Epithelial cell of proximal tubule (primary cell): ENCODE measurements around the gene COMT. TPM values are rescaled to one million over a fixed set of nuclear protein-coding genes. Genes with fewer than 3 reads are reported as not detected.

ENCODE experiments used
- DNase-seq: peaks from one replicate; pipeline ENCODE4 v3.0.0-alpha.2; 2011; ENCODE audit warnings: low read depth
- H3K4me3 ChIP-seq: 2 replicates; pipeline ENCODE4 v1.5.1; 2011; ENCODE audit warnings: low read depth, mild to moderate bottlenecking, low read length
- total RNA-seq: library from RNA; depleted of rRNA; stranded (reverse); fragments of >200 nt; gene quantifications from 2 replicates; pipeline ENCODE4 v1.2.3, GENCODE V29; 2015
- TF ChIP-seq, protein P1 (sequence below): conservative IDR thresholded peaks from 2 replicates; pipeline ENCODE4 v1.5.1; 2012; ENCODE audit warnings: low read depth, mild to moderate bottlenecking, low read length

The COMT gene
- total RNA-seq, 1 donor from 2014 or later, result 272 TPM

DNA sequence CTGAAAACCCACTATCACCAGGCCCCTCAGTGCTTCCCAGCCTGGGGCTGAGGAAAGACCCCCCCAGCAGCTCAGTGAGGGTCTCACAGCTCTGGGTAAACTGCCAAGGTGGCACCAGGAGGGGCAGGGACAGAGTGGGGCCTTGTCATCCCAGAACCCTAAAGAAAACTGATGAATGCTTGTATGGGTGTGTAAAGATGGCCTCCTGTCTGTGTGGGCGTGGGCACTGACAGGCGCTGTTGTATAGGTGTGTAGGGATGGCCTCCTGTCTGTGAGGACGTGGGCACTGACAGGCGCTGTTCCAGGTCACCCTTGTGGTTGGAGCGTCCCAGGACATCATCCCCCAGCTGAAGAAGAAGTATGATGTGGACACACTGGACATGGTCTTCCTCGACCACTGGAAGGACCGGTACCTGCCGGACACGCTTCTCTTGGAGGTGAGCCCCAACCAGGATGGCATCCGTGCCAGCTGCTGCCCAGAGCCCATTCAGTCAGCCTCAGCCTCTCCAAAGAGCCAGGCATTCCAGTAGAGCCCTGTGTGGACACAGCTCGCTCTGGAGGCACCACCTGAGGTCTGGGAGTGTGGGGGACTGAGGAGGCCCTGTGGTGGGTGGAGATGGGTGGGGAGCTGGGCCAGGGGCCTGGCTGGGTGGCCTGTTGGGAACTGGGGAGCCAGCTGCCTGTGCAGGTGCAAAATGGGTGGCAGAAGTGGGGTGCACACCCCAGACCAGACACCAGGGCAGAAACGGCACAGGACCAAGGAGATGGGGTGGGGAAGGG, 22.5 kb downstream of the COMT start:
- H3K4me3 ChIP-seq, result no peak overlapping the region
- TF ChIP-seq, protein P1, sequence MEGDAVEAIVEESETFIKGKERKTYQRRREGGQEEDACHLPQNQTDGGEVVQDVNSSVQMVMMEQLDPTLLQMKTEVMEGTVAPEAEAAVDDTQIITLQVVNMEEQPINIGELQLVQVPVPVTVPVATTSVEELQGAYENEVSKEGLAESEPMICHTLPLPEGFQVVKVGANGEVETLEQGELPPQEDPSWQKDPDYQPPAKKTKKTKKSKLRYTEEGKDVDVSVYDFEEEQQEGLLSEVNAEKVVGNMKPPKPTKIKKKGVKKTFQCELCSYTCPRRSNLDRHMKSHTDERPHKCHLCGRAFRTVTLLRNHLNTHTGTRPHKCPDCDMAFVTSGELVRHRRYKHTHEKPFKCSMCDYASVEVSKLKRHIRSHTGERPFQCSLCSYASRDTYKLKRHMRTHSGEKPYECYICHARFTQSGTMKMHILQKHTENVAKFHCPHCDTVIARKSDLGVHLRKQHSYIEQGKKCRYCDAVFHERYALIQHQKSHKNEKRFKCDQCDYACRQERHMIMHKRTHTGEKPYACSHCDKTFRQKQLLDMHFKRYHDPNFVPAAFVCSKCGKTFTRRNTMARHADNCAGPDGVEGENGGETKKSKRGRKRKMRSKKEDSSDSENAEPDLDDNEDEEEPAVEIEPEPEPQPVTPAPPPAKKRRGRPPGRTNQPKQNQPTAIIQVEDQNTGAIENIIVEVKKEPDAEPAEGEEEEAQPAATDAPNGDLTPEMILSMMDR, result no peak
- no peak for DNase-seq

DNA sequence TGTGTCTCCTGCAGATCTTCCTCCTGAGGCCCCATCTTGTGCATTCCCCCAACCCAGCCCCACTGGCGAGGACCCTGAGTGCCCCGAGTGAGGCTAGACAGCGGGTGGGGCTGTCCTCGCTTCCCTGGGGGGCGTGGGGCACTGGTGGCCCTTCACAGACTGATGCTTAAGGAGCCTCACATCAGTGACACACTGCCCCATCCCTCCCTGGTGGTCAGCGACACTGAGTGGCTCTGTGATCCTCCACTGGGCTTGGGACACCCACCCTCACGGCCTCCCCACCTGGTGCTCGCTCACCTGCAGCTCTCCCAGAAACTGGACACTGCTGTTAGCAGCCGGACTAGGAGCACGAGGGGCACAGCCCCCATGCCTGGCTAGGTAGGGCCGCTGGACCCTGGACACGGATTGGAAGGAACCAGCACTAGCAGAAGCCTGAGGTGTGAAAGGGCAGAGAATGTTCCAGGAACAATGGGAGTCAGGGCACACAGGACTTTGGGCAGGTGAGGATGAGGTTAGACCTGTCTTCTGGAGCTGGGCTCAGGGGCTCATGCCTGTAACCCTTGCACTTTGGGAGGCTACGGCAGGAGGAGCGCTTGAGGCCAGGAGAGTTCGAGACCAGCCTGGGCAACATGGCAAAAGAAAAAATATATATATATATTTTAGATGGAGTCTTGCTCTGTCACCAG, 23.3 kb downstream of the COMT start:
- H3K4me3 ChIP-seq, result no peak overlapping the region
- TF ChIP-seq, protein P1, result no peak
- DNase-seq, result no peak

DNA sequence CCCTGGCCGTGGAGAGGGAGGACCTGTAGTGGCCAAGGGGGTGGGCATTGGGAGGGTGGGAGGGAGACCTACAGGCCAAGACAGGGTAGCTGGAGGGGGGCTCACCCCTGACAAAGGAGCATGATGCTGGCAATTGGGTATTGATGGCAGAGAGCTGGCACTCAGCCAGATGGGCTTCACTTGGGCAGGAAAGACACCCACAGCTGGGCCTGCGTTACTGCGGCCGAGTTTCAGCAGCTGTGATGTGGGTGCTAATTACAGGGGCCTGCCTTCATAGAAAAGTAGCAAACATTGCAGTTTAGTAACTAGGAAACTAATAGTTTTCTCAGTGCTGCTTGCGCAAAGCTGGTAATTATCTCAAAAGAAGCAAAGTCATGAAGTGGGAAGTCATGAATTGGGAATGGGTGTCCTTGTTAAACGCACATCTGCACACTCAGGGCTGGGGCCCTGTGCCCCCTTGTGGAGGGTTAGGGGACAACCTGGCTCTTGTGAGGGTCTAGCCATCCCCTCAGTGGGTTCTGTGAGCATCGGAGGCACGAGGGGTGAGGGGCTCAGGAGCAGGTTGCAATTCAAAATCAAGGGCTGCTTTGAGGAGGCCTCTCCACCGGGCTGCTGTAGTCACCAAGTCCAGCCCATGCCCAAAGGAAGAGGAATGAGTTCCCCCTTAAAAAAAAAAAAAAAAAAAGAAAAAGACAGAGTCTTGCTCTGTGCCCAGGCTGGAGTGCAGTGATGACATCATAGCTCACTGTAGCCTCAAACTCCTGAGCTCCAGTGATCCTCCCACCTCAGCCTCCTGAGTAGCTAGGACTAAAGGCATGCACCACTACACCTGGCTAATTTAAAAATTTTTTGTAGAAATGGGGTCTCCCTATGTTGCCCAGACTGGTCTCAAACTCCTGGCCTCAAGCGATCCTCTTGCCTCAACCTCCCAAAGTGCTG, 24.5 kb downstream of the COMT start:
- TF ChIP-seq, protein P1, result peak; percentile 54

DNA sequence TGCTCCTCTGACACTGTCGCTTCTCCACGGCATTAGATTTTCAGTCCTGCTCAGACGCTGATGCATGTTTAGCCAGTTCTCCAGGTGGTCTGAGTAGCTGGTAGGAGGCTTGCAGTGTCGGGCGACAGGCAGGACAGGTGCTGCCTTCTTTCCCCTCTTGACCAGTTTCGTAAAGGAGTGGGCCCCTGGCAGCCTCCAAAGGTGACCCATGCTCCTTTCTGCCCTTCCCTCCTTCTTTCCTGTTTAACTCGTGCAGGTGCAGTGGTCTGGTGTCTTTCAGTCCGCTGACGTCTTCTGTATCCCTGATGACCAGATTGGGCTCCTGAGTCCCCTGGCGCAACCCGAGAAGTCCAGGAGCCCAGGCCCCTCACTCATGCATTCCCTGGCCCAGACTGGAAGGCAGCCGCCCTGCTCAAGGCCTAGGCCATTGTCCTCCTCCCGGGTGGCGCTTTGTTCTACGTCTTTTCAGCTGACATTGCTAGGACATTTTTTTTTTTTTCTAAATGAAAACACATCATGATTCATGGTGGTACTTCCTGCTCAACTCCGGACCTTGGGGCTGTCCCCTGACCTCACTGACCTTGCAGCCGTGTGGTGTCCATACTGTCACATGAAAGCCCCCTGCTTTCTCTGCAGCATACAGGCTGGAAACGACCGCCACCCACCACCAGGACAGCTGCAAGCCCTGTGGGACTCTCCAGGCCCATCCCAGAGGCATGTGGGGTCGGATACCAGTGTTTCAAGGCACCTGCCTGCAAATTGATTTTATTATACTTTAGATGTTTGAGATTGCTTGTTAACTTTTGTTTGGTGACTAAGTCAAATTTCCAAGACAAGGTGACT, 25.6 kb downstream of the COMT start:
- TF ChIP-seq, protein P1, result no peak
- H3K4me3 ChIP-seq, result no peak overlapping the region
- DNase-seq, result no peak

More for the DNA sequence above, 24.5 kb downstream of the COMT start:
- H3K4me3 ChIP-seq, result no peak overlapping the region
- DNase-seq, result no peak

DNA sequence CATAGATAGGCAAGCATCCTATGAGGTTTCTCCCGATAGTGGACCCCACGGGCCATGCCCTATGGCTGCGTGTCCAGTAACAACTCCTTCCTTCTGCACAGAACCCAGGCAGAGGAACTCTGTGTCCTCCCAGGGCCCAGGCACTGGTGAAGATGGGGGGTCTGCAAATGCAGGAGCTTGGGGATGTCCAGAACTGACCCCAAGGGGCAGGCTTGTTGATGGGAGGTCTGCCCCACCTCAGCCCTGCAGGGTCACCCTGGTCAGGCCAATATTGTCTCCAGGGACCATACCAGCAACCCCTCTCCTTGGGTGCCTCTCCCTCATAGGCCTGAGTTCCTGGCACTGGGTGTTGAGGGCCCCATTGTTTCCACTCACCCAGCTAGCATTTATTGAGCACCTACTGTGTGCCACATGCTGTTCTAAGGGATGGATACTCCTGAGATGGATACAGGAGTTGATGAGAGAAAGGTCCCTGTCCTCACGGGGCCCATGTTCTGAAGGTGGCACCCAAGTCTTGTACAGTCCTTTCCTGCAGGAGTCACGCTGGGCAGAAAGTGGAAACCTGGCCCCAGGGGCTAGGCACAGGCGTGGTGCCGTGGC, 26.4 kb downstream of the COMT start:
- TF ChIP-seq, protein P1, result no peak
- no peak for DNase-seq
- H3K4me3 ChIP-seq, result no peak overlapping the region
